T47D (cell line): ENCODE results near the gene DDX42.
"Not testable (repeated sequence)": the region's sequence is repeated elsewhere in the genome, so short reads cannot be mapped to it uniquely, and the experiment has no call there.

ENCODE experiments used
- DNase-seq, 2 experiments: peaks; one replicate each; pipeline versions ENCODE4 v3.0.0 to v3.0.0-alpha.2; 2011 to 2012; ENCODE audit warnings: low read depth in 1 of 2, low spot score in 1 of 2
- JUND ChIP-seq: IDR thresholded peaks from 2 replicates; pipeline ENCODE4 v1.6.1; 2012; ENCODE audit warnings: low read depth
- in situ Hi-C: cut with HindIII; loops from 2 replicates; pipeline ENCODE4 v1.10.0; 2016; ENCODE audit warnings: low sequenced_read_pairs, low pct_unique_long_range_greater_than_20kb

The DDX42 gene

DNA sequence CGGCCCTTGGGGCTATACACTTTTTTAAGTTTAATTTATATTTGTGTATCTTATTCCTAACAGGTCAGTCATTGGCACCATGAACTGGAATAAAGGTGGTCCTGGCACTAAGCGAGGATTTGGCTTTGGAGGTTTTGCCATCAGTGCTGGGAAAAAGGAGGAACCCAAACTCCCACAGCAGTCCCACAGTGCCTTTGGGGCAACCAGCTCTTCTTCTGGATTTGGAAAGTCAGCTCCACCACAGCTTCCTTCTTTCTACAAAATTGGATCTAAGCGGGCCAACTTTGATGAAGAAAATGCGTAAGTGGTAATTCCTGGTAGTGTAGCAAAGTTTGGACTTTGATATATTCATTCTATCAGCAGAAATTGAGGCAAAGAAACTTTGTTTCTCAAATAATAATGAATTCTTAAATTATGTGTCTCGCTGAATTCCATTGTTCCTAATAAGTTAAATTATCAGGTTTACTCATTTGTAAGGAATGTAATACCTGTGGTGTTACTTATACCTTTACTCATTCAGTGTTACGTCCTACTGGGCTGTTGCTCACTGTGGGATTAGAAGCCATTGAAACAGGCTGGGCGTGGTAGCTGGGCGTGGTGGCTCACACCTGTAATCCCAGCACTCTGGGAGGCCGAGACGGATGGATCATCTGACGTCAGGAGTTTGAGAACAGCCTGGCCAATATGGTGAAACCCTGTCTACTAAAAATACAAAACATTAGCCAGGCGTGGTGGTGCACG is 13.2 kb downstream of the DDX42 start:
- no peak for DNase-seq

DNA sequence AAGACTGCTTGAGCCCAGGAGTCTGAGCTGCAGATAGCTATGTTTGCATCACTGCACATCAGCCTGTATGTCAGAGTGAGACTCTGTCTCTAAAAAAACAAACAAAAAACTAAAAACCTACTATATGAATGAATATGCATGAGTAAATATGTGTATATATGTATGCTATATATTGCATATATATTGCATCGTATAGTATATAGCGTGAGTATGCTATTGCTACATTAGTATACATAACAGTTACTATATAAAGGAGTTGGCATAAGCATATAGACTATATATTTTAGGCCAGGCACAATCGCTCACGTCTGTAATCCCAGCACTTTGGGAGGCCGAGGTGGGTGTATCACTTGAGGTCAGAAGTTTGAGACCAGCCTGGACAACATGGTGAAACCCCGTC is 16.1 kb downstream of the DDX42 start:
- DNase-seq, result no peak
- in situ Hi-C loops, result no loop called here
- no peak for TF ChIP-seq JUND

More for the DNA sequence above, 13.2 kb downstream of the DDX42 start:
- TF ChIP-seq JUND, result no peak
- in situ Hi-C loops, result no loop called here

DNA sequence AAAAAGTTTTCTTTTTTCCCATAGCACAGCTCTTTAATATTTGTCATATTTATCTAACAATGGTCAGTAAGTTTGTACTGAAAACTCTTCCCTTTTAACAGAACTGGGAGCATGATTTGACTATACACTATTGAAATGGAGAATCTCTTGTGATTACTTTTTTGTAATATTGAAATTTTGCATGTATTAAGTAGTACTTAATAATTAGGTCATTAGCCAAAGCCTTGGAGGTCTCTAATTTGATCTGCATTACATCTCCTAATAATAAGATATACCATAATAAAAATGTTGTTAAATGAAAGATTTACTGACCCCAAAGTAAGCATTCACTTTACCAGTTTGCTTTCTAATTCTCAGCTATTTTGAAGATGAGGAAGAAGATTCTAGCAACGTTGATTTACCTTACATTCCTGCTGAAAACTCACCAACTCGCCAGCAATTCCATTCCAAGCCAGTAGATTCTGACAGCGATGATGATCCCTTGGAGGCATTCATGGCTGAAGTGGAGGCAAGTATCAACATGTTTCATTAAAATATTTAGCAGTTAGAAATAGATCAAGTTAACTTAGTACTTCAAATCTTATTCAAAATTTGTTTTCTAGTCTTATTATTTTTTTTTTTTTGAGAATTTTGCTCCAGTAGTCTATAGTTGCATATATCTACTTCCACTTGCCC is 18.2 kb downstream of the DDX42 start:
- no peak for DNase-seq
- TF ChIP-seq JUND, result no peak
- in situ Hi-C loops, result no loop called here

DNA sequence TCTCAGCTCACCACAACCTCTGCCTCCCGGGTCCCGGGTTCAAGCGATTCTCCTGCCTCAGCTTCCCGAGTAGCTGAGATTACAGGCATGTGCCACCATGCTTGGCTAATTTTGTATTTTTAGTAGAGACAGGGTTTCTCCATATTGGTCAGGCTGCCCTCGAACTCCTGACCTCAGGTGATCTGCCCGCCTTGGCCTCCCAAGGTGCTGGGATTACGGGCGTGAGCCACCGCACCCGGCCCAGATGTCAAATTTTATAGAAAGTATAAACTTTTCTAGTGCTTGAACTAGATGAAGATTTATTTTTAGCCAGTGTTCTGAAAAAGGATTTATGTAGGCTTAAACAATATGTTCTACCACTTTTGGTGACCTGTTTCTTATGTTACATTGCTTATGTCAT is 22.4 kb downstream of the DDX42 start:
- DNase-seq, in situ Hi-C loops: not testable (repeated sequence)

DNA sequence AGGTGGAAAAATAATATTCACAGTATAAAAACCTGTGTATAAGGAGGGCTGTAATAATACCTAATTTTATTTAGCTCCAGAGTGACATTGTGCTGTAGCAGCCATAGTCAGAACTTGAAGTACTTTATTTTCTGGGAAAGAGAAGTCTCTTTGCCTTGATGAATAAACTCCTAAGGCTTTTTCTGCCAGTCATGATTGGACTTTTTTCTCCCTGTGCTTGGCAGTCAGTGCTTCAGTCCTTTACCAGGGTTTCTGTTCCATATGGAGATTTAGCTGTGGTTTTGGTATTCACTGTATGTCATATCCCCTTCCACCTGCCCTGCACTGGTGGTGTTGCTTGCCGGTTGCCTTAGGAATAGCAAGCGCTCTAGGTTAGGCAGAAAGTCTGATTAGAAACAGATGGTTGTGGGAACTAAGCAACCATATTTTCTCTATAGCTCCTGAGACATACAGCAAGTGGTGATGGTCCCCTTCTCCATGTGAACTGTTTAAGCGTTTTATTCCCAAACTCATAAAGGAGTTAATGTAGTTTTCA is 24.7 kb downstream of the DDX42 start:
- TF ChIP-seq JUND, result no peak

DNA sequence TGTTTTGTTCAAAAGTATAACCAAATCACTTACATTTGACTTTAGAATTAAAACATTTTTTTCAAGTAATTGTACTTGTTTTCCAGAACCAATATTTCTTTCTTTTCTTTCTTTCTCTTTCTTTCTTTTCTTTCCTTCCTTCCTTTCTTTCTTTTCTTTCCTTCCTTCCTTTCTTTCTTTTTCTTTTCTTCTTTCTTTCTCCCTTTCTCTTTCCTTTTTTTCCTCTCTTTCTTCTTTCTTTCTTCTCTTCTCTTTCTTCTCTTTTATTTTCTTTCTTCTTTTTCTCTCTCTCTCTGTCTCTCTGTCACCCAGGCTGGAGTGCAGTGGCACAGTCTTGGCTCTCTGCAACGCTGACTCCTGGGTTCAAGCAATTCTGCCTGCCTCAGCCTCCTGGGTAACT is 26.8 kb downstream of the DDX42 start:
- in situ Hi-C loops, result no loop called here
- no peak for TF ChIP-seq JUND
- DNase-seq, result no peak

More for the DNA sequence above, 24.7 kb downstream of the DDX42 start:
- in situ Hi-C loops, result no loop called here
- no peak for DNase-seq

DNA sequence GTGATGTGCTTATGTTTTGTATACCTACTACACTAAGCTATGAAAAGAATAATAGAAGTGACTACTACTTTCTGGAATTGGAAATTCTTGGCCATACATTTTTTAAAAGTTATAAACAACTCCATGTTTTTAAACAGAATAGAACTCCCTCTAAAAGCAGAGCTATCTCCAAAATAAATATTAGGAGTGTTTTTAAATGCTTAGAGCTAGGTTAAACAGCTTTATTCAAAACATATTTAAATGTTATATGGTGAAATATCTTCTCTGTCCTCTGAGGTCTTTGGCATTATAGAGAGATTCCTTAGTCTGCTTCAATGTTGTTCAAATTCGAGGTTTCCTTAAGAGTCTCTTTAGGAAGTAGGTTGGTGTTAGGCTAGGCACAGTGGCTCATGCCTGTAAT is 30.4 kb downstream of the DDX42 start:
- TF ChIP-seq JUND, result no peak
- in situ Hi-C loops, result no loop called here
- no peak for DNase-seq

DNA sequence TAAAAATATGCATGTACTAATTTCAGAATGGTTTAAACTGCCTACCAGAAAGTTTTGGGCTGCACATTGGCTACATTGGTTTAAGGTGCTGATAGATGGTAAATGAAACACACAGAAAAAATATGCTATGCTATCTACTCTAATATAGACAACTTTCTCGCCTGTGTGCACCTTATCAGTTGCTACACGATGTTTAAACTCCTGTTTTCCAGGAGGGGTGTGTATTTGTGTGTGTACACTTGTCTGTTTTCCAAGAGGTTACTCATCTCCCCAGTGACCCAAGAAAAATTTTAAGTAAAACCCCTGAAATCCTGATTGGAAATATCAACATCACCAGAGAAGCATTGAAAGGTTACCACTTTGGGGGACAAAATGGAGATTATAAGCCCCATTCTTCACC is 31.6 kb downstream of the DDX42 start:
- in situ Hi-C loops, result no loop called here
- no peak for DNase-seq
- TF ChIP-seq JUND, result no peak

DNA sequence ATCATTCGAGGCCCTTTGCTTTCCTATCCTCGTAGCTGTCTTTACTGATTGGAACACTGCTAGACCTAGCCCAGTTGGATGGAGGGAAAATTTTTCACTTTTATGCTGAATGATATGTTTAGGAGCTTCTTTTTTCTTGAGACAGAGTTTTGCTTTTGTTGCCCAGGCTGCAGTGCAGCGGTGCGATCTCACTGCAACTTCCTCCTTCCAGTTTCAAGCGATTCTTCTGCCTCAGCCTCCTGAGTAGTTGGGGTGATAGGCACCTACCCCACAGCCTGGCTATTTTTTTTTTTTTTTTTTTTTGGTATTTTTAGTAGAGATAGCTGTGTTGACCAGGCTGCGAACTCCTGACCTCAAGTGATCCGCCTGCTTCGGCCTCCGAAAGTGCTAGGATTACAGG is 36.0 kb downstream of the DDX42 start:
- DNase-seq, result no peak
- no peak for TF ChIP-seq JUND
- in situ Hi-C loops, result no loop called here

DNA sequence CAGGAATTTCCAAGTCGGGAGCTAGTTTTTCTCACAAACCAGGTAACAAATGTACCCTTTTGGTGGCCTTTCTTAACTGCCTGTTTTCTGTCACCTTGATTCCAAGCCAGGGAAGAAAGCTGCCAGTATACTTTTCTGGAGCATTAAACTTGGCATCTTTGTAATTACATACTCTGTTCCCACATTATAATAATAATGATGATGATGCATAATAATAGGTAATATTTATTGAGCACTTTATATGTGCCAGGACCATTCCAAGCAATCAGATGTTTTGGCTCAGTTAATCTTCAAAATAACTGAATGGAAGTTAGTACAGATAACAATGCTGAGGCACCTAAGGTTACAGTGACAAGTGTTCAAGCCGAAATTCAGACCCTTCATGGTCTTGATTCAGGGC is 42.2 kb downstream of the DDX42 start:
- DNase-seq, result no peak
- no peak for TF ChIP-seq JUND
- in situ Hi-C loops, result no loop called here

DNA sequence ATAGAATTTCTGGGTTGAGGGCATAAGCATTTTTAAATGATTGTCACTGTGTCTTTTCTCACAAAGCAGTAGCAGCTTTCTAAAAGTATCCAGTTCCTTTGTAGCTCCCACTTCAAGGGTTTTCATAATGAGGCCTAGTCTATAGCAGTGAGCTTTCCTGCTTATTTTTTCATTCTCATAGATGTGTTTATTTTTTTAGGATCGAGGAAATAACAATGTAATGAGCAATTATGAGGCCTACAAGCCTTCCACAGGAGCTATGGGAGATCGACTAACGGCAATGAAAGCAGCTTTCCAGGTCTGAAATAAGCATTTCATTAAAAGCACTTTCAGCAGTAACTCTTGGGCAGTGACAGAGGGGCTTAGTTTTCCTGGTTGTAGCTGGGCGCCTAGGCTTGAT is 42.7 kb downstream of the DDX42 start:
- DNase-seq, result no peak
- TF ChIP-seq JUND, result no peak
- in situ Hi-C loops, result no loop called here

DNA sequence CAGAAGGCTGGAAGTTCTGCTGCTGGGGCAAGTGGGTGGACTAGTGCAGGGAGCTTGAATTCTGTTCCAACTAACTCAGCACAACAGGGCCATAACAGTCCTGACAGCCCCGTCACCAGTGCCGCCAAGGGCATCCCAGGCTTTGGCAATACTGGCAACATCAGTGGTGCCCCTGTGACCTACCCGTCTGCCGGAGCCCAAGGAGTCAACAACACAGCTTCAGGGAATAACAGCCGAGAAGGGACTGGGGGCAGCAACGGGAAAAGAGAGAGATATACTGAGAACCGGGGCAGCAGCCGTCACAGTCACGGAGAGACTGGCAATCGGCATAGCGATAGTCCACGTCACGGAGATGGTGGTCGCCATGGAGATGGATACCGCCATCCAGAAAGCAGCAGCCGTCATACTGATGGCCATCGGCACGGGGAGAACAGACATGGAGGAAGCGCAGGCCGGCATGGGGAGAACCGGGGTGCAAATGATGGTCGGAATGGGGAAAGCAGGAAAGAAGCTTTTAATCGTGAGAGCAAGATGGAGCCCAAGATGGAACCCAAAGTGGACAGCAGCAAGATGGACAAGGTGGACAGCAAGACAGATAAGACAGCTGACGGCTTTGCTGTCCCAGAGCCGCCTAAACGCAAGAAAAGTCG is 43.9 kb downstream of the DDX42 start:
- in situ Hi-C loops, result no loop called here
- no peak for TF ChIP-seq JUND
- DNase-seq, result no peak

DNA sequence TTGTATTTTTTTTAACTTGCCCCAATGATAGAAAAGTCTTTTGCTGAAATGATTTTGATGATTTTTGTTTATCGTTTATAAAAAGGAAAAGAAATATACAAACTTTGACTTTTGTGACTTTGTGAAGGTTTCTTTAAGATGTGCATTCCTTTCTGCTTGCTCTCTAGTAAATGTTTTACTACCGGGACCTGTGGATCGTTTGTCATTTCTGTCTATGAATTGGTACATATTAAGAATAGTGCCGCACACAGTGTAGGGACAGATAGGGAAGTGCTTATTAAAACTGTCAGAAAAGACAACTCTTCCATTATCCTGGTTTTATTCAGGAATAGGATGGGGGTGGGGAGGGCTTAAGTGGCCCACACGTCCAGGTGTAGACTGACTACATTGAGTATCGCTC is 45.2 kb downstream of the DDX42 start:
- no peak for TF ChIP-seq JUND
- no peak for DNase-seq
- in situ Hi-C loops, result no loop called here
